RWPE2 (cell line): ENCODE measurements around the gene BNIP3.

Experiments
- ATAC-seq: fragments of 200-7000 bp; cut with Tn5 transposase; 3 replicates; pipeline ENCODE4 v1.9.1; 2021; ENCODE audit warnings: low read depth
- DNase-seq: peaks from one replicate; pipeline ENCODE4 v3.0.0-alpha.2; 2020; ENCODE audit warnings: low spot score
- H3K27ac ChIP-seq: fragments of 450-650 bp; 2 replicates; pipeline ENCODE4 v1.5.1; 2017; ENCODE audit warnings: mild to moderate bottlenecking; ENCODE audit not compliant: poor library complexity, severe bottlenecking
- H3K27me3 ChIP-seq: fragments of 250-450 bp; sonication (Bioruptor Pico); 2 replicates; pipeline ENCODE4 v1.5.1; 2021; ENCODE audit warnings: mild to moderate bottlenecking, moderate library complexity; ENCODE audit not compliant: insufficient read depth, poor library complexity, severe bottlenecking
- H3K36me3 ChIP-seq: fragments of 250-450 bp; sonication (Bioruptor Pico); 2 replicates; pipeline ENCODE4 v1.5.1; 2020; ENCODE audit warnings: low read depth, mild to moderate bottlenecking, moderate library complexity
- H3K4me1 ChIP-seq: fragments of 250-450 bp; sonication (Bioruptor Pico); 2 replicates; pipeline ENCODE4 v1.5.1; 2021; ENCODE audit warnings: mild to moderate bottlenecking, moderate library complexity; ENCODE audit not compliant: insufficient read depth, poor library complexity, severe bottlenecking
- H3K4me3 ChIP-seq: fragments of 250-450 bp; sonication (Bioruptor Pico); 2 replicates; pipeline ENCODE4 v1.5.1; 2021; ENCODE audit warnings: mild to moderate bottlenecking, moderate library complexity; ENCODE audit not compliant: severe bottlenecking
- H3K9me3 ChIP-seq: fragments of 250-450 bp; sonication (Bioruptor Pico); 2 replicates; pipeline ENCODE4 v1.5.1; 2021; ENCODE audit warnings: mild to moderate bottlenecking, moderate library complexity; ENCODE audit not compliant: severe bottlenecking
- CTCF ChIP-seq: fragments of 450-650 bp; IDR thresholded peaks from one replicate; pipeline ENCODE4 v1.5.1; 2017; ENCODE audit warnings: mild to moderate bottlenecking, moderate library complexity; ENCODE audit not compliant: poor library complexity, severe bottlenecking

Gene BNIP3

GRCh38 chr10:132019366-132019765 lies 37.6 kb upstream of the BNIP3 start:
- Histone ChIP-seq H3K4me3 (no peak overlapping the region), H3K27me3 (peaks cover 13% of the 10 kb centered on the region), H3K4me1 (peaks cover 8% of the 10 kb centered on the region), H3K9me3 (no peaks in the 10 kb centered on the region), H3K36me3 (no peaks in the 10 kb centered on the region), H3K27ac (no peak overlapping the region)
- DNase-seq (no peak), ATAC-seq (no peak)
- TF ChIP-seq CTCF: no peak

- H3K4me3 ChIP-seq: no peak overlapping the region
- peaks cover 8% of the 10 kb centered on the region for H3K4me1 ChIP-seq
- no peaks in the 10 kb centered on the region for H3K36me3 ChIP-seq
- ATAC-seq: no peak
- no peak for DNase-seq
- H3K27me3 ChIP-seq: peaks cover 4% of the 10 kb centered on the region
- no peak overlapping the region for H3K27ac ChIP-seq
- TF ChIP-seq CTCF: no peak
- no peaks in the 10 kb centered on the region for H3K9me3 ChIP-seq
Observed at GRCh38 chr10:132018446-132018845, 36.7 kb upstream of the BNIP3 start.

GRCh38 chr10:132016514-132016913 lies 34.8 kb upstream of the BNIP3 start:
- peaks cover 8% of the 10 kb centered on the region for H3K4me1 ChIP-seq
- DNase-seq (no peak), ATAC-seq (no peak)
- no peak overlapping the region for H3K4me3 ChIP-seq
- no peaks in the 10 kb centered on the region for H3K9me3 ChIP-seq
- no peak for TF ChIP-seq CTCF
- no peaks in the 10 kb centered on the region for H3K36me3 ChIP-seq
- no peaks in the 10 kb centered on the region for H3K27me3 ChIP-seq
- no peak overlapping the region for H3K27ac ChIP-seq

GRCh38 chr10:132011445-132011844 lies 29.7 kb upstream of the BNIP3 start:
- Histone ChIP-seq H3K9me3 (no peaks in the 10 kb centered on the region), H3K27me3 (no peaks in the 10 kb centered on the region), H3K4me1 (peaks cover 8% of the 10 kb centered on the region), H3K36me3 (no peaks in the 10 kb centered on the region), H3K27ac (no peak overlapping the region), H3K4me3 (no peak overlapping the region)
- ATAC-seq (no peak), DNase-seq (no peak)
- TF ChIP-seq CTCF: no peak

- Histone ChIP-seq H3K36me3 (no peaks in the 10 kb centered on the region), H3K9me3 (no peaks in the 10 kb centered on the region), H3K4me3 (no peak overlapping the region), H3K27ac (no peak overlapping the region), H3K4me1 (peaks cover 3% of the 10 kb centered on the region), H3K27me3 (no peaks in the 10 kb centered on the region)
- no peak for TF ChIP-seq CTCF
- ATAC-seq (no peak), DNase-seq (no peak)
Observed at GRCh38 chr10:132011024-132011423, 29.3 kb upstream of the BNIP3 start.
